ENCODE data around the gene LSMEM2. TPM values are rescaled to one million over a fixed set of nuclear protein-coding genes. Genes with fewer than 3 reads are reported as not detected.
A peak's percentile ranks its signal among the peaks of the same experiment; 100 is the strongest.

LSMEM2 gene
- total RNA-seq, 1 experiment from 2014 or later: 0.57 TPM

DNA sequence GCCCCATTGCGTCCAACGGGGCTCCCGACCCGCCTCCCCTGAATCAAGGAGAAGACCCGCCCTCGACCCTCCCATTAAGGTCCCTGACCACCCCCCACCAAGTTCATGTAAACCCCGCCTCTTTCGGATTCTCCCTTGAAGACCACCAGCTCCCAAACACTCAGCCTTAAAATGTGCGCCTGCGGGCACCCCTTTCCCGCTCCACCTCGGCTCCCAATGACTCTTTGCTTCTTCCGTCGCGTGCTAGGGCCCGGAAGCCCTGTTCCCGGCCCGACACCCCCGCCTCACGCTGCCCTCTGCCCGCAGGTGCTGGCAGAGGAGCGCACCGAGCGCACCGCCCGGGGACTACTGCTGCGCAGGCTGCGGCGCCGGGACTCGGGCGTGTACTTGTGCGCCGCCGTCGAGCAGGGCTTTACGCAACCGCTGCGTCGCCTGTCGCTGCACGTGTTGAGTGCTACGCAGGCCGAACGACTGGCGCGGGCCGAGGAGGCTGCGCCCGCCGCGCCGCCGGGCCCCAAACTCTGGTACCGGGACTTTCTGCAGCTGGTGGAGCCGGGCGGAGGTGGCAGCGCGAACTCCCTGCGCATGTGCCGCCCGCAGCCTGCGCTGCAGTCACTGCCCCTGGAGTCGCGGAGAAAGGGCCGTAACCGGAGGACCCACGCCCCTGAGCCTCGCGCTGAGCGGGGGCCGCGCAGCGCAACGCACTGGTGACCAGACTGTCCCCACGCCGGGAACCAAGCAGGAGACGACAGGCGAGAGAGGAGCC is 2.7 kb upstream of the LSMEM2 start:
- peak overlapping the region; percentile 80 for H3K4me3 Mint-ChIP-seq
- TF ChIP-seq, protein P1, sequence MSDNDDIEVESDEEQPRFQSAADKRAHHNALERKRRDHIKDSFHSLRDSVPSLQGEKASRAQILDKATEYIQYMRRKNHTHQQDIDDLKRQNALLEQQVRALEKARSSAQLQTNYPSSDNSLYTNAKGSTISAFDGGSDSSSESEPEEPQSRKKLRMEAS (CRISPR knock-in tag; IDR thresholded peaks at IDR 0.05): peak; percentile 97
- TF ChIP-seq HMGA2 (CRISPR knock-in tag; IDR thresholded peaks at IDR 0.05): no peak
- TF ChIP-seq CBFB (CRISPR knock-in tag; IDR thresholded peaks at IDR 0.05; ENCODE audit: low read depth): 0 out of 2 replicates have a peak, but pooled peaks have one; percentile 56
- no peak for TF ChIP-seq ZNF671 (CRISPR knock-in tag; IDR thresholded peaks at IDR 0.05)
- TF ChIP-seq TEAD1 (CRISPR knock-in tag; IDR thresholded peaks at IDR 0.05): peak; percentile 73; the same call in 1 of the 2 replicates
- TF ChIP-seq, protein P2, sequence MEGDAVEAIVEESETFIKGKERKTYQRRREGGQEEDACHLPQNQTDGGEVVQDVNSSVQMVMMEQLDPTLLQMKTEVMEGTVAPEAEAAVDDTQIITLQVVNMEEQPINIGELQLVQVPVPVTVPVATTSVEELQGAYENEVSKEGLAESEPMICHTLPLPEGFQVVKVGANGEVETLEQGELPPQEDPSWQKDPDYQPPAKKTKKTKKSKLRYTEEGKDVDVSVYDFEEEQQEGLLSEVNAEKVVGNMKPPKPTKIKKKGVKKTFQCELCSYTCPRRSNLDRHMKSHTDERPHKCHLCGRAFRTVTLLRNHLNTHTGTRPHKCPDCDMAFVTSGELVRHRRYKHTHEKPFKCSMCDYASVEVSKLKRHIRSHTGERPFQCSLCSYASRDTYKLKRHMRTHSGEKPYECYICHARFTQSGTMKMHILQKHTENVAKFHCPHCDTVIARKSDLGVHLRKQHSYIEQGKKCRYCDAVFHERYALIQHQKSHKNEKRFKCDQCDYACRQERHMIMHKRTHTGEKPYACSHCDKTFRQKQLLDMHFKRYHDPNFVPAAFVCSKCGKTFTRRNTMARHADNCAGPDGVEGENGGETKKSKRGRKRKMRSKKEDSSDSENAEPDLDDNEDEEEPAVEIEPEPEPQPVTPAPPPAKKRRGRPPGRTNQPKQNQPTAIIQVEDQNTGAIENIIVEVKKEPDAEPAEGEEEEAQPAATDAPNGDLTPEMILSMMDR (IDR thresholded peaks at IDR 0.05): no peak
- TF ChIP-seq, protein P3, sequence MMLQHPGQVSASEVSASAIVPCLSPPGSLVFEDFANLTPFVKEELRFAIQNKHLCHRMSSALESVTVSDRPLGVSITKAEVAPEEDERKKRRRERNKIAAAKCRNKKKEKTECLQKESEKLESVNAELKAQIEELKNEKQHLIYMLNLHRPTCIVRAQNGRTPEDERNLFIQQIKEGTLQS (CRISPR knock-in tag; conservative IDR thresholded peaks at IDR 0.05): no peak
- TF ChIP-seq NR3C1 (CRISPR knock-in tag; conservative IDR thresholded peaks at IDR 0.05; ENCODE audit: low read depth): no peak
- no peak for TF ChIP-seq ZNF138 (CRISPR knock-in tag; conservative IDR thresholded peaks at IDR 0.05)
- TF ChIP-seq ZBTB21 (CRISPR knock-in tag; IDR thresholded peaks at IDR 0.05; ENCODE audit: borderline replicate concordance): no peak
- no peak for TF ChIP-seq ZNF396 (CRISPR knock-in tag; IDR thresholded peaks at IDR 0.05; ENCODE audit: borderline replicate concordance)
- TF ChIP-seq PRRX2 (CRISPR knock-in tag; IDR thresholded peaks at IDR 0.05): no peak
- TF ChIP-seq, protein P4, sequence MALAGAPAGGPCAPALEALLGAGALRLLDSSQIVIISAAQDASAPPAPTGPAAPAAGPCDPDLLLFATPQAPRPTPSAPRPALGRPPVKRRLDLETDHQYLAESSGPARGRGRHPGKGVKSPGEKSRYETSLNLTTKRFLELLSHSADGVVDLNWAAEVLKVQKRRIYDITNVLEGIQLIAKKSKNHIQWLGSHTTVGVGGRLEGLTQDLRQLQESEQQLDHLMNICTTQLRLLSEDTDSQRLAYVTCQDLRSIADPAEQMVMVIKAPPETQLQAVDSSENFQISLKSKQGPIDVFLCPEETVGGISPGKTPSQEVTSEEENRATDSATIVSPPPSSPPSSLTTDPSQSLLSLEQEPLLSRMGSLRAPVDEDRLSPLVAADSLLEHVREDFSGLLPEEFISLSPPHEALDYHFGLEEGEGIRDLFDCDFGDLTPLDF (CRISPR knock-in tag; IDR thresholded peaks at IDR 0.05): no peak
- TF ChIP-seq, protein P5, sequence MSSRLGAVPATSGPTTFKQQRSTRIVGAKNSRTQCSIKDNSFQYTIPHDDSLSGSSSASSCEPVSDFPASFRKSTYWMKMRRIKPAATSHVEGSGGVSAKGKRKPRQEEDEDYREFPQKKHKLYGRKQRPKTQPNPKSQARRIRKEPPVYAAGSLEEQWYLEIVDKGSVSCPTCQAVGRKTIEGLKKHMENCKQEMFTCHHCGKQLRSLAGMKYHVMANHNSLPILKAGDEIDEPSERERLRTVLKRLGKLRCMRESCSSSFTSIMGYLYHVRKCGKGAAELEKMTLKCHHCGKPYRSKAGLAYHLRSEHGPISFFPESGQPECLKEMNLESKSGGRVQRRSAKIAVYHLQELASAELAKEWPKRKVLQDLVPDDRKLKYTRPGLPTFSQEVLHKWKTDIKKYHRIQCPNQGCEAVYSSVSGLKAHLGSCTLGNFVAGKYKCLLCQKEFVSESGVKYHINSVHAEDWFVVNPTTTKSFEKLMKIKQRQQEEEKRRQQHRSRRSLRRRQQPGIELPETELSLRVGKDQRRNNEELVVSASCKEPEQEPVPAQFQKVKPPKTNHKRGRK (CRISPR knock-in tag; IDR thresholded peaks at IDR 0.05; ENCODE audit: borderline replicate concordance): no peak
- TF ChIP-seq NR1H2 (CRISPR knock-in tag; IDR thresholded peaks at IDR 0.05): no peak
- TF ChIP-seq, protein P6, sequence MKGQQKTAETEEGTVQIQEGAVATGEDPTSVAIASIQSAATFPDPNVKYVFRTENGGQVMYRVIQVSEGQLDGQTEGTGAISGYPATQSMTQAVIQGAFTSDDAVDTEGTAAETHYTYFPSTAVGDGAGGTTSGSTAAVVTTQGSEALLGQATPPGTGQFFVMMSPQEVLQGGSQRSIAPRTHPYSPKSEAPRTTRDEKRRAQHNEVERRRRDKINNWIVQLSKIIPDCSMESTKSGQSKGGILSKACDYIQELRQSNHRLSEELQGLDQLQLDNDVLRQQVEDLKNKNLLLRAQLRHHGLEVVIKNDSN (CRISPR knock-in tag; IDR thresholded peaks at IDR 0.05): peak; percentile 18; the same call in 1 of the 2 replicates
- TF ChIP-seq, protein P7, sequence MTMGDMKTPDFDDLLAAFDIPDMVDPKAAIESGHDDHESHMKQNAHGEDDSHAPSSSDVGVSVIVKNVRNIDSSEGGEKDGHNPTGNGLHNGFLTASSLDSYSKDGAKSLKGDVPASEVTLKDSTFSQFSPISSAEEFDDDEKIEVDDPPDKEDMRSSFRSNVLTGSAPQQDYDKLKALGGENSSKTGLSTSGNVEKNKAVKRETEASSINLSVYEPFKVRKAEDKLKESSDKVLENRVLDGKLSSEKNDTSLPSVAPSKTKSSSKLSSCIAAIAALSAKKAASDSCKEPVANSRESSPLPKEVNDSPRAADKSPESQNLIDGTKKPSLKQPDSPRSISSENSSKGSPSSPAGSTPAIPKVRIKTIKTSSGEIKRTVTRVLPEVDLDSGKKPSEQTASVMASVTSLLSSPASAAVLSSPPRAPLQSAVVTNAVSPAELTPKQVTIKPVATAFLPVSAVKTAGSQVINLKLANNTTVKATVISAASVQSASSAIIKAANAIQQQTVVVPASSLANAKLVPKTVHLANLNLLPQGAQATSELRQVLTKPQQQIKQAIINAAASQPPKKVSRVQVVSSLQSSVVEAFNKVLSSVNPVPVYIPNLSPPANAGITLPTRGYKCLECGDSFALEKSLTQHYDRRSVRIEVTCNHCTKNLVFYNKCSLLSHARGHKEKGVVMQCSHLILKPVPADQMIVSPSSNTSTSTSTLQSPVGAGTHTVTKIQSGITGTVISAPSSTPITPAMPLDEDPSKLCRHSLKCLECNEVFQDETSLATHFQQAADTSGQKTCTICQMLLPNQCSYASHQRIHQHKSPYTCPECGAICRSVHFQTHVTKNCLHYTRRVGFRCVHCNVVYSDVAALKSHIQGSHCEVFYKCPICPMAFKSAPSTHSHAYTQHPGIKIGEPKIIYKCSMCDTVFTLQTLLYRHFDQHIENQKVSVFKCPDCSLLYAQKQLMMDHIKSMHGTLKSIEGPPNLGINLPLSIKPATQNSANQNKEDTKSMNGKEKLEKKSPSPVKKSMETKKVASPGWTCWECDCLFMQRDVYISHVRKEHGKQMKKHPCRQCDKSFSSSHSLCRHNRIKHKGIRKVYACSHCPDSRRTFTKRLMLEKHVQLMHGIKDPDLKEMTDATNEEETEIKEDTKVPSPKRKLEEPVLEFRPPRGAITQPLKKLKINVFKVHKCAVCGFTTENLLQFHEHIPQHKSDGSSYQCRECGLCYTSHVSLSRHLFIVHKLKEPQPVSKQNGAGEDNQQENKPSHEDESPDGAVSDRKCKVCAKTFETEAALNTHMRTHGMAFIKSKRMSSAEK (CRISPR knock-in tag; IDR thresholded peaks at IDR 0.05; ENCODE audit: borderline replicate concordance): no peak
- TF ChIP-seq, protein P8, sequence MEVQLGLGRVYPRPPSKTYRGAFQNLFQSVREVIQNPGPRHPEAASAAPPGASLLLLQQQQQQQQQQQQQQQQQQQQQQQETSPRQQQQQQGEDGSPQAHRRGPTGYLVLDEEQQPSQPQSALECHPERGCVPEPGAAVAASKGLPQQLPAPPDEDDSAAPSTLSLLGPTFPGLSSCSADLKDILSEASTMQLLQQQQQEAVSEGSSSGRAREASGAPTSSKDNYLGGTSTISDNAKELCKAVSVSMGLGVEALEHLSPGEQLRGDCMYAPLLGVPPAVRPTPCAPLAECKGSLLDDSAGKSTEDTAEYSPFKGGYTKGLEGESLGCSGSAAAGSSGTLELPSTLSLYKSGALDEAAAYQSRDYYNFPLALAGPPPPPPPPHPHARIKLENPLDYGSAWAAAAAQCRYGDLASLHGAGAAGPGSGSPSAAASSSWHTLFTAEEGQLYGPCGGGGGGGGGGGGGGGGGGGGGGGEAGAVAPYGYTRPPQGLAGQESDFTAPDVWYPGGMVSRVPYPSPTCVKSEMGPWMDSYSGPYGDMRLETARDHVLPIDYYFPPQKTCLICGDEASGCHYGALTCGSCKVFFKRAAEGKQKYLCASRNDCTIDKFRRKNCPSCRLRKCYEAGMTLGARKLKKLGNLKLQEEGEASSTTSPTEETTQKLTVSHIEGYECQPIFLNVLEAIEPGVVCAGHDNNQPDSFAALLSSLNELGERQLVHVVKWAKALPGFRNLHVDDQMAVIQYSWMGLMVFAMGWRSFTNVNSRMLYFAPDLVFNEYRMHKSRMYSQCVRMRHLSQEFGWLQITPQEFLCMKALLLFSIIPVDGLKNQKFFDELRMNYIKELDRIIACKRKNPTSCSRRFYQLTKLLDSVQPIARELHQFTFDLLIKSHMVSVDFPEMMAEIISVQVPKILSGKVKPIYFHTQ (CRISPR knock-in tag; IDR thresholded peaks at IDR 0.05): no peak
- TF ChIP-seq, protein P9, sequence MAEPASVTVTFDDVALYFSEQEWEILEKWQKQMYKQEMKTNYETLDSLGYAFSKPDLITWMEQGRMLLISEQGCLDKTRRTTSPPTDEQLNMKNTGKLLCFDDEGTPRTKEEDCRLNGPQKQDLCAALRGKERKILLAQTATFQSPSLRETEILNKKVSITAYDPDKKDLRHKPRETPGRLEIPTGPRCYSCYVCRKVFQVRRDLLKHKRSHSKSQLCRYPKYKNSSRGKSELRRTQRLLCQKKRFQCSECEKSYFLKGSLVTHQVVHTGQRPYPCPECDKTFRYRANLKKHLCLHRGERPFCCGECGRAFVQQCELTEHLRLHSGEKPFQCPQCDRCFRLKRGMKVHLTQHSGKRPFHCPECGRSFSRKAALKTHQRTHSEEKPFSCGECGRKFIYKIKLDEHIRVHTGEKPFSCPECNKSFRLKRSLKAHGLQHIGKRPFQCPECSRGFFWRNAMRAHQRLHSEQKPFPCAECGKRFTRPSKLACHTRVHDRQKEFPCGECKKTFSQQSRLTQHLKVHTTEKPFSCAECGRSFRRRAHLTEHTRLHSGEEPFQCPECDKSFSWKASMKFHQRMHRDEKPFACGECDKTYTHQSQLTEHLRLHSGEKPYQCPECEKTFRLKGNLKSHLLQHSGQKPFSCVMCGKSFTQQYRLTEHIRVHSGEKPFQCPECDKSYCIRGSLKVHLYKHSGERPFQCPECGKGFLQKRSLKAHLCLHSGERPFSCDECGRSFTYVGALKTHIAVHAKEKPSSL (CRISPR knock-in tag; conservative IDR thresholded peaks at IDR 0.05): no peak
- TF ChIP-seq ZNF423 (CRISPR knock-in tag; IDR thresholded peaks at IDR 0.05): no peak
- TF ChIP-seq SOX15 (CRISPR knock-in tag; IDR thresholded peaks at IDR 0.05): no peak

More for the DNA sequence above, 2.7 kb upstream of the LSMEM2 start:
- CTCF ChIA-PET: interaction anchor here (0.8 to 12.5 kb wide), 12 partner anchors 11 to 139 kb away, joined by 3 to 145 read pairs (median 18); partner anchors contain the start of genes GNAI2, GNAT1, HYAL2 and HYAL3
- H3K9me3 Mint-ChIP-seq: no peaks in the 10 kb centered on the region
- no peak overlapping the region for H3K27ac Mint-ChIP-seq
- peaks cover 27% of the 10 kb centered on the region for H3K4me1 Mint-ChIP-seq
- H3K36me3 Mint-ChIP-seq: no peaks in the 10 kb centered on the region
- ATAC-seq (peak; percentile 14), DNase-seq (ENCODE audit: low spot score) (peak; percentile 65)
- POLR2A ChIA-PET: interaction anchor here (0.6 to 1.5 kb wide), 4 partner anchors 16 to 137 kb away, joined by 3 to 5 read pairs (median 3); partner anchors contain the start of gene IFRD2
- H3K27me3 Mint-ChIP-seq (ENCODE audit: low read depth): peaks cover 64% of the 10 kb centered on the region

All from WTC11 (cell line).